ENCODE results near the gene SPRYD3.
A peak's percentile ranks its signal among the peaks of the same experiment; 100 is the strongest.

SPRYD3 gene

DNA sequence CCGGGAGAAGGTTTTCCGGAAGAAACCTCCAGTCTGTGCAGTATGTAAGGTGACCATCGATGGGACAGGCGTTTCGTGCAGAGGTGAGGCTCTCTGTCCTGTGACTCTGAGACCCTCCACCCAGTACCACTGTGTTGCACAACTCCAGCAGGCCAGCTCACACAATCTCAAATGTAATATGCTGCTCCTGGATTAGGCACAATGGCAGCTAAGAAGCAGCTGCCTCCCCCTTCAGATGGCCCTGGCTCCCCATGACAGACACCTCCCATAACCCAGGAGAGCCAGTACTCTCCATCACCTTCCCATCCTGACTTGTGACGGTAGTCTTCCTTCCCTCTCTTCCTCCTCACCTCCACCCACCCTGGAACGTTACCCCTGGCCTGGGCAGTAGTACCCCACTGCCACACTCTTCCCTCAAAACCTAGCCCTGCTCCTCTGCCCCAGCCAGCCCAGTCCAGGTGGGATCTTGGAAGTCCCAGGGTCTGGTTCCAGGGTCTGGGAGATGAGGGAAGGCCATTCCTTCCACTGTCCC, 27.2 kb downstream of the SPRYD3 start:
- Histone ChIP-seq H3K4me2 (no peak overlapping the region), H4K20me1 (no peaks in the 10 kb centered on the region), H3K9me3 (no peaks in the 10 kb centered on the region), H3K9ac (no peak overlapping the region), H3K4me1 (peaks cover 42% of the 10 kb centered on the region), H3K4me3 (no peak overlapping the region), H3K27me3 (no peaks in the 10 kb centered on the region), H3K36me3 (no peaks in the 10 kb centered on the region), H3K27ac (no peak overlapping the region)
- TF ChIP-seq Cebpa-rat (IDR thresholded peaks at IDR 0.05), result no peak

DNA sequence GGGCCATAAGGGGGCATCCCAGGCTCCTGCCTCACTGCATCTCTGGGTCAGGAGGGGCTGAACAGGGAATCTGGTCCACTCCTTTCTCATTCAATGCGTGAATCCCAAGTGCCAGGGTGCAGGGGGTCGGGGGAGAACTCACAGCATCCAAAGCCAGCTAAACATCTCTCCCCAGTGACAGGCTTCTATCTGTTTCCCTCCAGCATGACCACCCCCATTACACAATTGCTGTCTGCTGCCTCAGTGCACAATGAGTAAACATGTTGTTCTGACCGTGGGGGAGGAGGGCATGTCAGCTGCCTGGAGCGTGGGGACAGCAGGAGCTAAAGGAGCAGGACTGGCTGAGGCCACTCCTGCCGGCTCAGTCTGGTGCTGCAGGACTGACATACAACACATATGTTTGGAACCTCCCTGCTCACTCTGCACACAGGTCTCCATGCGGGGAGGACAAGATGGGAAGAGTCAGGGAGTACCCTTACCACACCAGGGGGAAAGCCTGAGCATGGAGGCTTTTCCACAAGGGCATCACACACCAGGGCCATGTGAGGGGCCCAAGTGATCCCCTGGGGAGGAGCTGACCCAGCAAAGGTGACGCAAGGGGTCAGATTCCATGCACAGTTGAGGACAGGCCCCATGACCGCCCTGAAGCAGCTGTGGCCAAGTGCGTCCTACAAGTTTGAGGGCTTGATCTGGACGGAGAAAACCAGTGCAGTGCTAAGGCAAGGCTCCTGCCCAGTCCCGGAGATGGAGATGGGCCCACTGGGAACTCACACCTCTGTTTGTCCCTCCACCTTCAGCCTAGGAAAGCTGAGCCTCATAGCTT, 27.9 kb downstream of the SPRYD3 start:
- H3K27me3 ChIP-seq, result no peaks in the 10 kb centered on the region
- H3K36me3 ChIP-seq, result no peaks in the 10 kb centered on the region
- no peak overlapping the region for H3K9ac ChIP-seq
- H3K9me3 ChIP-seq, result no peaks in the 10 kb centered on the region
- TF ChIP-seq Cebpa-rat (IDR thresholded peaks at IDR 0.05), result no peak
- no peak overlapping the region for H3K4me2 ChIP-seq
- H4K20me1 ChIP-seq, result no peaks in the 10 kb centered on the region
- H3K4me3 ChIP-seq, result no peak overlapping the region
- H3K27ac ChIP-seq, result no peak overlapping the region
- peaks cover 46% of the 10 kb centered on the region for H3K4me1 ChIP-seq

DNA sequence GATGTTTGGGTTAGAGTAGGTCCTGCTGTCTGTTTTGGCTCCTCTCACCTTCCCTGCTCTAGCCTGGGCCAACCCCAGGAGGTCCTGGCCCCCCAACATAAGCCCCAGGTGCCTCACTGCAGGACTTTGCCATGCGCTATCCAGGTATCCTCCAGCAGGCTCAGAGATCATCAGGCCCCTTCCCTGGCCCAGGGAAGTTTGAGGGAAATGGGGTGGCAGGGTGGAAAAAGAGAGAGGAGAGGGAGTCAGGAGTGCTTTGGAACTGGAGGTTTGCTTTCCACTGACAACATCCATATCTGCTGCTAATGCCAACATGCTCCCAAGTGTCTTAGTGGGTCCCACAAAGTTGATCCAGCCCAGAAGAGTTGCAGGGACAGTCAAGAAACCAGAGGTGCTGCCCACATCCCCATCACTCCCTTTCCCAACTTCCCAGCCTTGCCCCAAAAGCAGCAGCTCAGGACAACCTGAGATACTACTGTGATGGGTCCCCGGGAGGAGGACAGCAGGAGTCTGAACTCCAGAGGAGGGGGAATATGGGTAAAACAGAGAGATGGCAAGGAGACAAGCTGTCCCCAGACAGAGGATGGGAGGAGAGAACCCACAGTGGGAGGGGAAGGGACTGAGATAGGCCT, 28.6 kb downstream of the SPRYD3 start:
- H3K36me3 ChIP-seq, result no peaks in the 10 kb centered on the region
- H3K27me3 ChIP-seq, result no peaks in the 10 kb centered on the region
- no peaks in the 10 kb centered on the region for H3K9me3 ChIP-seq
- no peak overlapping the region for H3K27ac ChIP-seq
- peaks cover 53% of the 10 kb centered on the region for H3K4me1 ChIP-seq
- no peak overlapping the region for H3K4me3 ChIP-seq
- no peak for TF ChIP-seq Cebpa-rat (IDR thresholded peaks at IDR 0.05)
- H3K9ac ChIP-seq, result no peak overlapping the region
- no peaks in the 10 kb centered on the region for H4K20me1 ChIP-seq
- H3K4me2 ChIP-seq, result 0 out of 2 replicates have a peak overlapping the region, but pooled peaks have one; percentile 89

DNA sequence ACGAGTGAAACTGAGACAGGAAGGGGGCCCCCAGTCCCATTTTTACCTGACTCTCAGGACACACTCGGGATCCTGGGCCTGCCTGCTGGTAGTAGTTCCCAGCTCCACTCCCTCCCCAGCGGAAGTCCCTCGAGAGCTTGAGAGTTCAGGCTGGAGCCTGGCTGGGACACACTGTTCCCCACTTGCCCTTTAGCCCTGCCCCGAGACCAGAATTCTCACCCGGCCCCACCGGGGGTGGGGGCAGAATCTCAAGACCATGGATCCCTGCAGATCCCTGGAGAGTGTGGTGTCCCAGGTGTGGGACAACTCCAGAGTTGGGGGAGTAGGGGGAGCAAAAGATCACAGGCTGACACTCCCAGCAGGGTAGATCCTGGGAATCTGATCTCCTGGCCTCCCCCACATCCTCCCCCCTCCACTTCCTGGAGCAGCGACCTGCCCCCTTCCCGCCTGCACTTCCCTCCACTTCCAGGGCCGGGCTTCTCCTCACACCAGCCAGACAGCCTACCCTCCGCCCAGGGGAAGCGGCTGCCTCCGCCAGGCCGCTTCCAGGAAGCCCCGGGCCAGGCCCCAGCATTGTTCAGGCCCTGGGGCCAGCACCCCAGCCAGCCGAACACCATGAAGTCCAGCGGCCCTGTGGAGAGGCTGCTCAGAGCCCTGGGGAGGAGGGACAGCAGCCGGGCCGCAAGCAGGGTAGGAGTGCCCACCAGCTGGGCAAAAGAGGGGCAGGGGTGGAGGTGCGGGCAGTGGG, 29.4 kb downstream of the SPRYD3 start, which contains the start of gene TNS2:
Gene TNS2 (plus strand): TSS at position 495 of the 748 bp plus-strand sequence. CDS start 121 bp downstream, at position 616.
- H3K4me2 ChIP-seq, result peak within 1 kb of the TSS; percentile 89
- no peaks in the 10 kb centered on the region for H3K36me3 ChIP-seq
- no peaks in the 10 kb centered on the region for H3K9me3 ChIP-seq
- no peaks in the 10 kb centered on the region for H3K27me3 ChIP-seq
- peaks cover 49% of the 10 kb centered on the region for H3K4me1 ChIP-seq
- H4K20me1 ChIP-seq, result no peaks in the 10 kb centered on the region
- H3K4me3 ChIP-seq, result no peak within 1 kb of the TSS
- no peak for TF ChIP-seq Cebpa-rat (IDR thresholded peaks at IDR 0.05)
- H3K27ac ChIP-seq, result 0 out of 2 replicates have a peak within 1 kb of the TSS, but pooled peaks have one; percentile 30
- peak within 1 kb of the TSS; percentile 29; the same call in 1 of the 2 replicates for H3K9ac ChIP-seq

DNA sequence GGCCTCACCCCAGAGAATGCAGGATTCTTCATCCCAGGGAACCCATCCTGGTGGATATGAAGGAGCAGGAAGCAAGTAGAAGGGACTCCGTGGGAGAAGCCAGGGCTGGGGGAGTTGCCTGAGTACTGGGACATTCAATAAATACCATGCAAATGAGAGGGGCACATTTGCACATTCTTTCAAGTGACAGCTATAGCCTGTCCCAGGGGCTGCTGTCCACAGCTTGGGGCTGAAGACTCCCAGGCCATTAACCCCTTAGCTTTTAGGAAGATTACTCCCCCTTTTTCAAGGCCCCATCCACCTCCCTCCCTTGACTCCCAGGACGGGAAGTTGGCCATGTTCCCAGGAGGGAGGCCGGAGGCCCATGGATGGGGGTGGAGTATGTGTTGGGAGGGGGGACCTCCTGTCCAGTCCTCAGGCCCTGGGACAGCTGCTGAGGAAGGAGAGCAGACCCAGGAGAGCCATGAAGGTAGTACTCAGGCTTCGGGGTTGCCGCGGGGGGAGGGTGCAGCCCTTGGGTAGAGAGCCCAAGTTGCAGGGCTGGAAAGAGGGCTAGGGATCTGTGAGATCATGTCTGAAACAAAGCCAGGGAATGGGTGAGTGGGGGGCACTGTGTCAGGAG, 30.3 kb downstream of the SPRYD3 start:
- Histone ChIP-seq H4K20me1 (no peaks in the 10 kb centered on the region), H3K36me3 (no peaks in the 10 kb centered on the region), H3K4me1 (peaks cover 50% of the 10 kb centered on the region), H3K9me3 (no peaks in the 10 kb centered on the region), H3K27ac (no peak overlapping the region), H3K9ac (no peak overlapping the region), H3K27me3 (no peaks in the 10 kb centered on the region), H3K4me2 (peak overlapping the region; percentile 89), H3K4me3 (no peak overlapping the region)
- no peak for TF ChIP-seq Cebpa-rat (IDR thresholded peaks at IDR 0.05)

DNA sequence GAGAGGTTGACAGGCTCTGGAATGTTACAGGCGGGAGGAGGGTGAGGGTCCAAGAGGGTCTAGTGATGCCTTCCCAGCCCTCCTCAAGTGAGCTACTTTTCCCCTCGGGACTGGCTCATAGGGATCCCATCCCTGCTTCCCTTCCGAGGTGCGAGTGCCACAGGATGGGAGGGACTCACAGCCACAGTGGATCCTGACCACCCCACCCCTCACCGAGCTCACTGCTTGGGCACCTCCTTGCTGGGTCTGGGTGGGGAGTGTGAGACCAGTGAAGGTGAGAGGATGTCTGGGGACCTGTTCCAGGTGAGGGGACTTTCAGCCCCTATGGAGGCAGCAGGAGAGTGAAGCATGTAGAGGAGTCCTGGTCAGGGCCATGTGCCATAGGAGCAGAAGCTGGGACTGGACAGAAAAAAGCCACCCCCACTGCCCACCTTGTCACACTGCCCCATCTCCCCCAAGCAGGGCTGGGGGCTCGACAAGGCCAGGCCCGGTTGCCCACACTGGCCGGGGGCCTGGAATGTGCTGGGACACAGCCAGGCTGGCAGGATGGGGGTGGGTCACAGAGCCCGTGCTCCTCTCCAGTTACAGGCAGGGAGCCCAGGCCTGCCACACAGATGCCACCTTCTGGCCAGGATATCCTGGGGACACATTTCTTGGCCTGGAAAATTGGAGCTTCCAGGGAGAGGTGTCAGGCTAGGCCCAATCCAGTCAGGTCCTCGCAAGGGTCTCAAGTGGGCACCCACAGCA, 31.0 kb downstream of the SPRYD3 start:
- H4K20me1 ChIP-seq, result no peaks in the 10 kb centered on the region
- peak overlapping the region; percentile 84 for H3K9ac ChIP-seq
- no peak for TF ChIP-seq Cebpa-rat (IDR thresholded peaks at IDR 0.05)
- peak overlapping the region; percentile 77 for H3K4me3 ChIP-seq
- H3K27ac ChIP-seq, result peak overlapping the region; percentile 85
- no peaks in the 10 kb centered on the region for H3K9me3 ChIP-seq
- peaks cover 5% of the 10 kb centered on the region; the same call in 1 of the 2 replicates for H3K36me3 ChIP-seq
- peaks cover 44% of the 10 kb centered on the region for H3K4me1 ChIP-seq
- H3K27me3 ChIP-seq, result no peaks in the 10 kb centered on the region
- peak overlapping the region; percentile 89 for H3K4me2 ChIP-seq

DNA sequence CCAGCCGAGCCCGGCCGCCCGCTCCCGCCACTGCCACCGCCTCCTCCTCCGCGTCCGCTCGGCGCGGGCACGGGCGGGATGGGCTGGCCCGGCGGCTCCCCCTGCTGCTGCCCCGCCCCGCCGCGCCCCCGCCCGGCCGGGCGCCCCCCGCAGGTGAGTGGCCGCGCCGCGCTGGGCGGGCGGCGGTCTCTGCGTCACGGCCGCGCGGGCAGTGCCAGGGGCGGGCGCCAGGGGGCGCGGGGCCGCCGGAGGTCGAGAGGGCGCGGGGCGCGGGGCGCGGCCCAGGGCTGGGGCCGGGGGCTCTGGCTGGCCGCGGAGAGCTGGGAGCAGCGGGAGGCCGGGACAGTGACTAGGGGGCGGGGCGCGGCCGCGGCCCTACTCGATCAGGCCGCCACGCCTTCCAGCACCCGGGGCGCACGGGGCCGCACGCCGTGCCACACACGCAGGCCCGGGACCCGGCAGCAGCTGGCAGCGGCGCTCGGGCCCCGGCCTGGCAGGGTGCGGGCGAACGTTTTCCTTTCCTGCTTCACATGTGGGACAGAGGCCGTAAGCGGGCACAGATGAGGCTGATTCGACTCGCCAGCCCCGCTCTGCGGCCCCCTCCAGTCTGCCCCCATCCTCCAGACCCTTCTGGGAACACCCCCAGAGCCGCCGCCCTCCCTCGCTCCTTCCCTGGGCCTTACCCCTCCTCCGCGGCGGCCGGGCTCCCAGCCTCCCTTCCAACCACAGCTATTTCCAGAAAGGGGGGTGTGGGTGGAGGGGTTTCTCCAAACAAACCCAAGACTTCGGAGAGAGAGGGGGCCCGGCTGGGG, 31.8 kb downstream of the SPRYD3 start:
- no peak for TF ChIP-seq Cebpa-rat (IDR thresholded peaks at IDR 0.05)
- peaks cover 12% of the 10 kb centered on the region for H3K36me3 ChIP-seq
- H3K9ac ChIP-seq, result peak overlapping the region; percentile 86
- H3K9me3 ChIP-seq, result no peaks in the 10 kb centered on the region
- H3K4me3 ChIP-seq, result peak overlapping the region; percentile 77
- H3K27ac ChIP-seq, result peak overlapping the region; percentile 85
- peaks cover 44% of the 10 kb centered on the region for H3K4me1 ChIP-seq
- H3K4me2 ChIP-seq, result peak overlapping the region; percentile 89
- H3K27me3 ChIP-seq, result no peaks in the 10 kb centered on the region
- peaks cover 4% of the 10 kb centered on the region; the same call in 1 of the 2 replicates for H4K20me1 ChIP-seq

DNA sequence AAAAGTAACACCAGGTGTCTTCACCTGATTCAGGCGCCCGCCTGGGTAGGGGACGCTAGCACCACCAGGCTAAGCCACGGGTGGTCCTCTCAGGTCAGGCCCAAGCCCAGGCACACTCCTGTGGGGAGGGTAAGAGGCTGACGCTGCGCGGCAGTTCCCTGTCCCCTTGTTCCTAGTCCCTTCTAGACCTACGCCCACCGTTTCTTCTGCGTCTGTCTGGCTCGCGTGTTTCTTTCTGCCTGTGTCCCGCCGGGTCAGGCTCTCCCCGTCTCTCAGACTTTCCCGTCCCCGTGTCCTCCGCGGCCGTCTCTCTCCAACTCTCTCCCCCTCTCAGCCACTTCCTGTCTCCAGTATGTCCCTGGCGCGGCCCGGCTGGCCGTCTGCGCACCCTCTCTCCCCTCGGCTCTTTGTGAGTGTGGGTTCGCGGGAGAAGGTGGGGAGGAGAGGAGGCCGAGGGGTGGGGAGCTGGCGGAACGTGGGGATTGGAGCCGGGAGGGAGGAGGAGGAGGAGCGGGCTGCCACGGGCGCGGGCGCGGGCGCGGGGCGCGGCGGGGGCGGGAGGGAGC, 32.5 kb downstream of the SPRYD3 start:
- peaks cover 17% of the 10 kb centered on the region for H3K36me3 ChIP-seq
- H3K9me3 ChIP-seq, result no peaks in the 10 kb centered on the region
- peak overlapping the region; percentile 89 for H3K4me2 ChIP-seq
- no peaks in the 10 kb centered on the region for H3K27me3 ChIP-seq
- H3K9ac ChIP-seq, result peak overlapping the region; percentile 86
- peak overlapping the region; percentile 79 for H3K27ac ChIP-seq
- no peak for TF ChIP-seq Cebpa-rat (IDR thresholded peaks at IDR 0.05)
- peaks cover 44% of the 10 kb centered on the region for H3K4me1 ChIP-seq
- H3K4me3 ChIP-seq, result peak overlapping the region; percentile 77
- peaks cover 6% of the 10 kb centered on the region; the same call in 1 of the 2 replicates for H4K20me1 ChIP-seq
